ENCODE data around the gene ZNF579. TPM values are rescaled to one million over a fixed set of nuclear protein-coding genes. Genes with fewer than 3 reads are reported as not detected.

ZNF579 gene
- total and polyA plus RNA-seq, 10 of the 15 experiments (the other 5 are each of a cell fraction or from before 2014, with no cell fraction given), result 0.11 to 11.7 (median 1.5) TPM

DNA sequence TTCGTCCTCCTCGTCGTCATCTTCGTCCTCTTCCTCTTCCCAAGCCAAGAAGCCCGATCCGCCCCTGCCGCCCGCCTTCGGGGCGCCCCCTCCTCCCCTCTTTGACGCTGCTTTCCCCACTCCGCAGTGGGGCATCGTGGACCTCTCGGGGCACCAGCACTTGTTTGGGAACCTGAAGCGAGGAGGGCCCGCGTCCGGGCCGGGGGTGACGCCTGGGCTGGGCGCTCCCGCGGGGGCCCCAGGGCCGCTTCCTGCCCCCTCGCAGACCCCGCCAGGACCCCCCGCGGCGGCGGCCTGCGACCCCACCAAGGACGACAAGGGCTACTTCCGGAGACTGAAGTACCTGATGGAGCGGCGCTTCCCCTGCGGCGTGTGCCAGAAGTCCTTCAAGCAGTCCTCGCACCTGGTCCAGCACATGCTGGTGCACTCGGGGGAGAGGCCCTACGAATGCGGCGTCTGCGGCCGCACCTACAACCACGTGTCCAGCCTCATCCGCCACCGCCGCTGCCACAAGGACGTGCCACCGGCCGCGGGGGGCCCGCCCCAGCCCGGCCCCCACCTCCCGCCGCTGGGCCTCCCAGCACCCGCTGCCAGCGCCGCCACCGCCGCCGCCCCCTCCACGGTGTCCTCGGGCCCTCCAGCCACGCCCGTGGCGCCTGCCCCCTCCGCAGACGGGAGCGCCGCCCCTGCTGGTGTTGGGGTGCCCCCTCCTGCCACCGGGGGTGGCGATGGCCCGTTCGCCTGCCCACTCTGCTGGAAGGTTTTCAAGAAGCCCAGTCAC is 33.5 kb upstream of the ZNF579 start (continued):
- TF ChIP-seq REST (IDR thresholded peaks at IDR 0.05; ENCODE audit: low read depth, low read length) (no peak), E2F4 (IDR thresholded peaks at IDR 0.05; ENCODE audit: low read depth, low read length) (no peak), HSF1 (IDR thresholded peaks at IDR 0.05; ENCODE audit: low read depth, low read length) (no peak), TAF1 (IDR thresholded peaks at IDR 0.05; ENCODE audit: borderline replicate concordance, low read depth, low read length) (no peak), EGR1 (IDR thresholded peaks at IDR 0.05; ENCODE audit: borderline replicate concordance in 1 of 2, low read depth in 2 of 2, low read length in 2 of 2) (no peak), SPI1 (IDR thresholded peaks at IDR 0.05; ENCODE audit: borderline replicate concordance, insufficient read depth, low read depth, low read length) (no peak), JUNB (IDR thresholded peaks at IDR 0.05) (no peak), PML (IDR thresholded peaks at IDR 0.05; ENCODE audit: low read length) (no peak), MEF2B (IDR thresholded peaks at IDR 0.05; ENCODE audit: partially characterized antibody, poor library complexity, severe bottlenecking) (no peak), ZBTB33 (IDR thresholded peaks at IDR 0.05) (no peak)
